ENCODE measurements around the gene ARPC1A.

ARPC1A gene

GRCh38 chr7:99293650-99294049, 32.0 kb upstream of the ARPC1A start:
- H3K36me3 ChIP-seq (ENCODE audit: insufficient read depth, low read length), result no peaks in the 10 kb centered on the region
- H3K4me2 ChIP-seq (ENCODE audit: low read length), result no peak overlapping the region
- no peaks in the 10 kb centered on the region for H3K9me3 ChIP-seq (ENCODE audit: low read length)
- no peak overlapping the region for H3K4me3 ChIP-seq (ENCODE audit: low read depth, low read length, poor library complexity, severe bottlenecking)
- no peaks in the 10 kb centered on the region for H3K79me2 ChIP-seq (ENCODE audit: insufficient read depth, low read length)
- H3F3A ChIP-seq (ENCODE audit: insufficient read depth, low read length), result no peaks in the 10 kb centered on the region
- H4K20me1 ChIP-seq (ENCODE audit: insufficient read depth, low read length), result no peaks in the 10 kb centered on the region
- no peak overlapping the region for H3K27ac ChIP-seq (ENCODE audit: low read depth, low read length, poor library complexity, severe bottlenecking)
- no peaks in the 10 kb centered on the region for H3K27me3 ChIP-seq (ENCODE audit: insufficient read depth, low read length)
- H3K4me1 ChIP-seq (ENCODE audit: insufficient read depth, low read length, severe bottlenecking), result no peaks in the 10 kb centered on the region
- no peak for TF ChIP-seq EZH2 (IDR thresholded peaks at IDR 0.05; ENCODE audit: borderline replicate concordance, low read length)
- TF ChIP-seq, protein P1, sequence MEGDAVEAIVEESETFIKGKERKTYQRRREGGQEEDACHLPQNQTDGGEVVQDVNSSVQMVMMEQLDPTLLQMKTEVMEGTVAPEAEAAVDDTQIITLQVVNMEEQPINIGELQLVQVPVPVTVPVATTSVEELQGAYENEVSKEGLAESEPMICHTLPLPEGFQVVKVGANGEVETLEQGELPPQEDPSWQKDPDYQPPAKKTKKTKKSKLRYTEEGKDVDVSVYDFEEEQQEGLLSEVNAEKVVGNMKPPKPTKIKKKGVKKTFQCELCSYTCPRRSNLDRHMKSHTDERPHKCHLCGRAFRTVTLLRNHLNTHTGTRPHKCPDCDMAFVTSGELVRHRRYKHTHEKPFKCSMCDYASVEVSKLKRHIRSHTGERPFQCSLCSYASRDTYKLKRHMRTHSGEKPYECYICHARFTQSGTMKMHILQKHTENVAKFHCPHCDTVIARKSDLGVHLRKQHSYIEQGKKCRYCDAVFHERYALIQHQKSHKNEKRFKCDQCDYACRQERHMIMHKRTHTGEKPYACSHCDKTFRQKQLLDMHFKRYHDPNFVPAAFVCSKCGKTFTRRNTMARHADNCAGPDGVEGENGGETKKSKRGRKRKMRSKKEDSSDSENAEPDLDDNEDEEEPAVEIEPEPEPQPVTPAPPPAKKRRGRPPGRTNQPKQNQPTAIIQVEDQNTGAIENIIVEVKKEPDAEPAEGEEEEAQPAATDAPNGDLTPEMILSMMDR (IDR thresholded peaks at IDR 0.05; ENCODE audit: low read length), result no peak
- no peak overlapping the region for H2AFZ ChIP-seq (ENCODE audit: low read length)
- H3K9ac ChIP-seq (ENCODE audit: low read length), result no peak overlapping the region
- H3K9me2 ChIP-seq (ENCODE audit: low read depth, low read length), result no peaks in the 10 kb centered on the region

- H3K9me3 ChIP-seq (ENCODE audit: low read length), result no peaks in the 10 kb centered on the region
- no peaks in the 10 kb centered on the region for H3F3A ChIP-seq (ENCODE audit: insufficient read depth, low read length)
- H3K4me2 ChIP-seq (ENCODE audit: low read length), result no peak overlapping the region
- H2AFZ ChIP-seq (ENCODE audit: low read length), result no peak overlapping the region
- H3K9me2 ChIP-seq (ENCODE audit: low read depth, low read length), result no peaks in the 10 kb centered on the region
- H3K27ac ChIP-seq (ENCODE audit: low read depth, low read length, poor library complexity, severe bottlenecking), result no peak overlapping the region
- no peak for TF ChIP-seq EZH2 (IDR thresholded peaks at IDR 0.05; ENCODE audit: borderline replicate concordance, low read length)
- TF ChIP-seq, protein P1 (IDR thresholded peaks at IDR 0.05; ENCODE audit: low read length), result no peak
- H3K27me3 ChIP-seq (ENCODE audit: insufficient read depth, low read length), result no peaks in the 10 kb centered on the region
- H3K9ac ChIP-seq (ENCODE audit: low read length), result no peak overlapping the region
- no peaks in the 10 kb centered on the region for H3K79me2 ChIP-seq (ENCODE audit: insufficient read depth, low read length)
- no peaks in the 10 kb centered on the region for H3K4me1 ChIP-seq (ENCODE audit: insufficient read depth, low read length, severe bottlenecking)
- no peaks in the 10 kb centered on the region for H3K36me3 ChIP-seq (ENCODE audit: insufficient read depth, low read length)
- no peaks in the 10 kb centered on the region for H4K20me1 ChIP-seq (ENCODE audit: insufficient read depth, low read length)
- H3K4me3 ChIP-seq (ENCODE audit: low read depth, low read length, poor library complexity, severe bottlenecking), result no peak overlapping the region
Measured at GRCh38 chr7:99296471-99296870, 29.2 kb upstream of the ARPC1A start.

GRCh38 chr7:99301496-99301895, 24.2 kb upstream of the ARPC1A start:
- Histone ChIP-seq H3K36me3 (ENCODE audit: insufficient read depth, low read length) (no peaks in the 10 kb centered on the region), H3K9me2 (ENCODE audit: low read depth, low read length) (no peaks in the 10 kb centered on the region), H3K9ac (ENCODE audit: low read length) (no peak overlapping the region), H3K4me2 (ENCODE audit: low read length) (no peak overlapping the region), H3F3A (ENCODE audit: insufficient read depth, low read length) (no peaks in the 10 kb centered on the region), H3K27me3 (ENCODE audit: insufficient read depth, low read length) (no peaks in the 10 kb centered on the region), H2AFZ (ENCODE audit: low read length) (no peak overlapping the region), H4K20me1 (ENCODE audit: insufficient read depth, low read length) (no peaks in the 10 kb centered on the region), H3K27ac (ENCODE audit: low read depth, low read length, poor library complexity, severe bottlenecking) (no peak overlapping the region), H3K4me3 (ENCODE audit: low read depth, low read length, poor library complexity, severe bottlenecking) (no peak overlapping the region), H3K9me3 (ENCODE audit: low read length) (no peaks in the 10 kb centered on the region), H3K4me1 (ENCODE audit: insufficient read depth, low read length, severe bottlenecking) (no peaks in the 10 kb centered on the region), H3K79me2 (ENCODE audit: insufficient read depth, low read length) (no peaks in the 10 kb centered on the region)
- TF ChIP-seq, protein P1 (IDR thresholded peaks at IDR 0.05; ENCODE audit: low read length), result no peak
- no peak for TF ChIP-seq EZH2 (IDR thresholded peaks at IDR 0.05; ENCODE audit: borderline replicate concordance, low read length)

All from OCI-LY1 (cell line).